Psoas muscle (tissue), 8 donors: ENCODE measurements around the gene UGT1A10. TPM values are rescaled to one million over a fixed set of nuclear protein-coding genes. Genes with fewer than 3 reads are reported as not detected.

Experiments
- ATAC-seq, 4 donors: fragments of 200-7000 bp; cut with Tn5 transposase; one replicate each; pipeline ENCODE4 v1.9.1; 2020; ENCODE audit warnings: moderate library complexity in 3 of 4, mild to moderate bottlenecking in 2 of 4
- DNase-seq, 2 donors: peaks; one replicate each; pipeline ENCODE4 v3.0.0-alpha.2; 2020
- H3K27ac ChIP-seq: fragments of 200-600 bp; one replicate; pipeline ENCODE4 v1.8.0; 2022
- H3K27me3 ChIP-seq, 3 donors: fragments of 200-600 bp in 1 of 3; one replicate each; pipeline versions ENCODE4 v1.6.1 to v1.8.0; 2013 to 2022; ENCODE audit warnings: low read length in 2 of 3, mild to moderate bottlenecking in 2 of 3, moderate library complexity in 1 of 3; ENCODE audit not compliant: insufficient read depth in 3 of 3
- H3K36me3 ChIP-seq, 2 donors: fragments of 200-600 bp in 1 of 2; one replicate each; pipeline versions ENCODE4 v1.6.1 to v1.8.0; 2013 to 2022; ENCODE audit warnings: low read depth in 1 of 2, mild to moderate bottlenecking in 1 of 2, moderate library complexity in 1 of 2; ENCODE audit not compliant: insufficient read depth in 1 of 2
- H3K4me1 ChIP-seq: fragments of 200-600 bp; one replicate; pipeline ENCODE4 v1.8.0; 2022
- H3K4me3 ChIP-seq: fragments of 200-600 bp; one replicate; pipeline ENCODE4 v1.8.0; 2022; ENCODE audit warnings: mild to moderate bottlenecking
- H3K9me3 ChIP-seq: fragments of 200-600 bp; one replicate; pipeline ENCODE4 v1.8.0; 2022
- CTCF ChIP-seq: fragments of 200-600 bp; IDR thresholded peaks from one replicate; pipeline ENCODE4 v1.8.0; 2022; ENCODE audit warnings: antibody characterized with exemption
- WGBS, 3 donors: extraction: QIAGEN DNeasy Blood & Tissue Kit; methylation state at CpG; one replicate each; pipeline versions ENCODE4 v1.1.6 to v1.1.7; 2013; 5-methylcytosine and 5-hydroxymethylcytosine counted together
- intact Hi-C, 2 donors: fragments of 100-400 bp; cut with DNase I; formaldehyde crosslinking; loops; one replicate each; pipeline versions ENCODE4 v1.11.0 to v1.14.2; 2022
- polyA plus RNA-seq, 3 donors: library from polyadenylated mRNA; stranded (reverse); fragments of 200-250 nt; gene quantifications; one replicate each; pipeline ENCODE4 v1.2.3, GENCODE V29; 2013
- total RNA-seq, 4 donors: library from RNA; stranded (reverse); fragmentation: NEBNext Ultra II Directional in 2 of 4; extraction: Animal tissue kit (Norgen Biotek cat#: 25700) in 2 of 4; gene quantifications; one replicate each; pipeline versions ENCODE4 v1.2.1 to v1.2.4, GENCODE V29; 2021 to 2023
- donor health status: healthy with polysubstance abuse.
- donor health status: DM: no; HTN: no; CAD: no; lungs with moderate emphysema.
- donor health status: Bipolar disorder and iron deficiency.
- donor health status: healthy.
- donor health status: DM: yes; HTN: yes; CAD: no.
- donor health status: DM: no; HTN: no; CAD: no.
- donor health status: DM: no; HTN: no; CAD: no.
- donor health status: DM: yes; HTN: yes; CAD: no.

Gene UGT1A10
- total and polyA plus RNA-seq, 7 donors: 0.03 TPM; not detected in 6

DNA sequence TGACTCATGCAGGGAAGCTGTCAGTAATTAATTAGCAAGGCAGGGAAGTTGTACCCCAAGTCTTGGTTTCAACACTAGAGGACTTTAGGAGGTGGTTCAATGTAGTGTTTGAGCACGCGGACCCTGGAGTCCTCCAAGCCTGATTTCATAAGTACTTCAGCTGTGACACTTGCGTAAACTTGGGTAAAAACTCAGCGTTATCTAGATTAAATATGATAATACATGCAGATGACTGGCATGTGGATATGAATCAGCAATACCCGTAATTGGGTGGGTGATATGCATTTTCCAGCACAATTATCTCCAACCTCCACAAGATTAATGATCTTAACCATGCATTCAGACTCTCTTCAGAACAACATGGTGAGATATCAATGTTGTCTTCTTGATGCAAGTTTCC, 50.7 kb downstream of the UGT1A10 start:
- ATAC-seq: no peak
- Histone ChIP-seq H3K36me3 (no peaks in the 10 kb centered on the region), H3K9me3 (no peaks in the 10 kb centered on the region), H3K4me1 (no peaks in the 10 kb centered on the region), H3K27me3 (peaks cover 0 to 4% (median 0%) of the 10 kb centered on the region in 3 donors), H3K27ac (no peak overlapping the region), H3K4me3 (no peak overlapping the region)
- 82 to 93% (median 85%) methylated on average over 5 of the region's 5 CpGs for WGBS, 3 donors
- no peak for TF ChIP-seq CTCF
- DNase-seq: no peak
- intact Hi-C loops: no loop called here

DNA sequence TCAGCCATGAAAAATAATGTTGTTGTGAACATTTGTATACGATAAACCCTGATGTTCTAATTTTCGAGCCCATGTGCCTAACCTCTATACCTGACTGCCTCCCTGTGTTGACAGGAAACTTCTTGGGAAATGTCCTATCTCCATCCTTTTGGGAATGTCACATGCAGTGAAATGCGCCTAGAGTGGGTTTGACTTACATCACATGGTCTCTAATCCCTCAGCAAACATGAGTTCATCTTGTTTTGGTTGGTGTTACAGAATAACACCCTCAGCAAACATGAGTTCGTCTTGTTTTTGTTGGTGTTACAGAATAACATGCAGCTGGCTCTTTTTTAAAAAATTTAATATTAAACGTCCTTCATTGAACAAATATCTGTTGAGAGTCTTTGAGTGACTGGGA, 52.1 kb downstream of the UGT1A10 start:
- no peak for TF ChIP-seq CTCF
- H3K9me3 ChIP-seq: no peaks in the 10 kb centered on the region
- H3K27me3 ChIP-seq: peaks cover 0 to 4% (median 0%) of the 10 kb centered on the region in 3 donors
- no peak overlapping the region for H3K4me3 ChIP-seq
- no peak for DNase-seq
- no peaks in the 10 kb centered on the region for H3K36me3 ChIP-seq
- WGBS, 3 donors: 76 to 85% (median 79%) methylated on average over 5 of the region's 5 CpGs
- no peak for ATAC-seq
- H3K27ac ChIP-seq: no peak overlapping the region
- intact Hi-C loops: no loop called here
- H3K4me1 ChIP-seq: no peaks in the 10 kb centered on the region

DNA sequence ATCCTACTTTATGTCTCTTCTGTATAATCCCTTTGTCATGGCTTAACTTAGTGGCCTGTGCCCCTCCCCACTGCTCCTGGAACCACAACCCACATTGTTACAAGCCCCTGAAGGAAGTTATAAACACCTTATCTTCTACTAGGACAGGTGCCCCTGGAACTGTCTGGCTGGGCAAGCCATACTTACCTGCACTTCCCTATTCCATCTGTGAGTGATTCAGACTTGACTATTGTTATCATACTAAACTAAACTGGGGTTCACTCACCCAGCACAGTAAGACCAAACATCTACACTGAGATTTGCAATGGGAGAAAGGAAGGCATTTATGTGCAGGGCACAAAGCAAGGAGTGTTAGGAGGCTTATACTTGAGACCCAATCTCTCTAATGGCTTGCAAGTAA, 52.8 kb downstream of the UGT1A10 start:
- intact Hi-C loops: no loop called here
- Histone ChIP-seq H3K4me3 (no peak overlapping the region), H3K27me3 (peaks cover 0 to 4% (median 0%) of the 10 kb centered on the region in 3 donors), H3K27ac (no peak overlapping the region), H3K36me3 (no peaks in the 10 kb centered on the region), H3K4me1 (no peaks in the 10 kb centered on the region), H3K9me3 (no peaks in the 10 kb centered on the region)
- ATAC-seq (no peak), DNase-seq (no peak)
- no peak for TF ChIP-seq CTCF

- WGBS, 3 donors: 12 to 15% (median 14%) methylated on average over 3 of the region's 3 CpGs
- H3K9me3 ChIP-seq: no peaks in the 10 kb centered on the region
- no peaks in the 10 kb centered on the region for H3K36me3 ChIP-seq
- ATAC-seq: no peak
- no peak overlapping the region for H3K27ac ChIP-seq
- peaks cover 0 to 4% (median 0%) of the 10 kb centered on the region in 3 donors for H3K27me3 ChIP-seq
- intact Hi-C loops: no loop called here
- H3K4me3 ChIP-seq: no peak overlapping the region
- no peaks in the 10 kb centered on the region for H3K4me1 ChIP-seq
- DNase-seq: no peak
- no peak for TF ChIP-seq CTCF
These were observed 53.3 kb downstream of the UGT1A10 start for GRCh38 chr2:233689501-233689900.

- 59 to 63% (median 61%) methylated on average over 4 of the region's 4 CpGs for WGBS, 3 donors
- ATAC-seq (no peak), DNase-seq (no peak)
- Histone ChIP-seq H3K9me3 (no peaks in the 10 kb centered on the region), H3K27me3 (peaks cover 0 to 4% (median 0%) of the 10 kb centered on the region in 3 donors), H3K27ac (no peak overlapping the region), H3K36me3 (no peaks in the 10 kb centered on the region), H3K4me3 (no peak overlapping the region), H3K4me1 (no peaks in the 10 kb centered on the region)
- intact Hi-C loops: no loop called here
- no peak for TF ChIP-seq CTCF
These were observed 54.2 kb downstream of the UGT1A10 start for GRCh38 chr2:233690444-233690843.
